Parathyroid adenoma (tissue), 2 donors: ENCODE measurements around the gene SF3B5.
"Not testable (repeated sequence)": the region's sequence is repeated elsewhere in the genome, so short reads cannot be mapped to it uniquely, and the experiment has no call there.

Source experiments
- H2AFZ ChIP-seq: fragments of 300-600 bp; sonication (generic); one replicate; pipeline ENCODE4 v1.7.0; 2017; ENCODE audit warnings: antibody characterized with exemption, mild to moderate bottlenecking
- H3K27ac ChIP-seq: fragments of 300-600 bp; sonication (generic); one replicate; pipeline ENCODE4 v1.7.0; 2017
- H3K27me3 ChIP-seq: fragments of 300-600 bp; sonication (generic); one replicate; pipeline ENCODE4 v1.7.0; 2017; ENCODE audit warnings: low read length; ENCODE audit not compliant: control insufficient read depth, insufficient read depth
- H3K36me3 ChIP-seq: fragments of 300-600 bp; sonication (generic); one replicate; pipeline ENCODE4 v1.7.0; 2017; ENCODE audit warnings: low read length; ENCODE audit not compliant: control insufficient read depth, insufficient read depth
- H3K4me1 ChIP-seq: fragments of 300-600 bp; sonication (generic); one replicate; pipeline ENCODE4 v1.7.0; 2017; ENCODE audit warnings: control low read depth
- H3K4me2 ChIP-seq: fragments of 300-600 bp; sonication (generic); one replicate; pipeline ENCODE4 v1.7.0; 2017; ENCODE audit warnings: low read length
- H3K4me3 ChIP-seq: fragments of 300-600 bp; sonication (generic); one replicate; pipeline ENCODE4 v1.7.0; 2017; ENCODE audit warnings: low read depth, low read length
- H3K79me2 ChIP-seq: fragments of 300-600 bp; sonication (generic); one replicate; pipeline ENCODE4 v1.7.0; 2017; ENCODE audit warnings: control low read depth
- H3K9ac ChIP-seq: fragments of 300-600 bp; sonication (generic); one replicate; pipeline ENCODE4 v1.7.0; 2017; ENCODE audit warnings: mild to moderate bottlenecking
- H3K9me3 ChIP-seq: fragments of 300-600 bp; sonication (generic); one replicate; pipeline ENCODE4 v1.7.0; 2017; ENCODE audit warnings: low read length; ENCODE audit not compliant: control insufficient read depth
- CTCF ChIP-seq: fragments of 300-600 bp; sonication (generic); IDR thresholded peaks from one replicate; pipeline ENCODE4 v1.7.0; 2017; ENCODE audit warnings: antibody characterized with exemption, mild to moderate bottlenecking
- donor health status: primary hyperparathyroidism.

SF3B5 gene

GRCh38 chr6:144090384-144090783, 5.0 kb downstream of the SF3B5 start:
- Histone ChIP-seq H3K79me2 (peaks cover 4% of the 10 kb centered on the region), H3K9me3 (no peaks in the 10 kb centered on the region), H2AFZ (no peak overlapping the region), H3K36me3 (no peaks in the 10 kb centered on the region), H3K9ac (no peak overlapping the region), H3K27ac (no peak overlapping the region), H3K4me3 (no peak overlapping the region), H3K4me1 (peaks cover 10% of the 10 kb centered on the region), H3K27me3 (no peaks in the 10 kb centered on the region), H3K4me2 (no peak overlapping the region)
- TF ChIP-seq CTCF: no peak

- TF ChIP-seq CTCF: no peak
- no peak overlapping the region for H3K4me2 ChIP-seq
- H3K9ac ChIP-seq: no peak overlapping the region
- no peak overlapping the region for H3K27ac ChIP-seq
- no peaks in the 10 kb centered on the region for H3K27me3 ChIP-seq
- no peaks in the 10 kb centered on the region for H3K4me1 ChIP-seq
- H2AFZ ChIP-seq: no peak overlapping the region
- no peaks in the 10 kb centered on the region for H3K9me3 ChIP-seq
- no peaks in the 10 kb centered on the region for H3K79me2 ChIP-seq
- H3K36me3 ChIP-seq: no peaks in the 10 kb centered on the region
- H3K4me3 ChIP-seq: no peak overlapping the region
Measured at GRCh38 chr6:144087789-144088426, 7.5 kb downstream of the SF3B5 start.

GRCh38 chr6:144086959-144087358, 8.4 kb downstream of the SF3B5 start:
- H3K79me2 ChIP-seq: no peaks in the 10 kb centered on the region
- H3K27me3 ChIP-seq: no peaks in the 10 kb centered on the region
- no peak overlapping the region for H3K9ac ChIP-seq
- H3K4me1 ChIP-seq: no peaks in the 10 kb centered on the region
- TF ChIP-seq CTCF: no peak
- H3K4me3 ChIP-seq: no peak overlapping the region
- H3K27ac ChIP-seq: no peak overlapping the region
- no peak overlapping the region for H3K4me2 ChIP-seq
- no peak overlapping the region for H2AFZ ChIP-seq
- H3K36me3 ChIP-seq: no peaks in the 10 kb centered on the region
- no peaks in the 10 kb centered on the region for H3K9me3 ChIP-seq

GRCh38 chr6:144083172-144083571, 12.2 kb downstream of the SF3B5 start:
- no peaks in the 10 kb centered on the region for H3K36me3 ChIP-seq
- H3K27me3 ChIP-seq: no peaks in the 10 kb centered on the region
- no peaks in the 10 kb centered on the region for H3K4me1 ChIP-seq
- no peaks in the 10 kb centered on the region for H3K79me2 ChIP-seq
- no peaks in the 10 kb centered on the region for H3K9me3 ChIP-seq
- H3K4me3 ChIP-seq: no peak overlapping the region
- H2AFZ ChIP-seq: no peak overlapping the region
- no peak overlapping the region for H3K27ac ChIP-seq
- H3K9ac ChIP-seq: no peak overlapping the region
- no peak overlapping the region for H3K4me2 ChIP-seq
- no peak for TF ChIP-seq CTCF

- not testable (repeated sequence) for H3K4me3 ChIP-seq, H3K27ac ChIP-seq, H2AFZ ChIP-seq, H3K9ac ChIP-seq, H3K9me3 ChIP-seq, H3K36me3 ChIP-seq, H3K4me1 ChIP-seq, H3K27me3 ChIP-seq, H3K79me2 ChIP-seq, H3K4me2 ChIP-seq
Measured at GRCh38 chr6:144082412-144082811, 13.0 kb downstream of the SF3B5 start.
